ENCODE measurements around the gene SCAI. TPM values are rescaled to one million over a fixed set of nuclear protein-coding genes. Genes with fewer than 3 reads are reported as not detected.

The SCAI gene
- polyA plus RNA-seq (2013): 4.8 and 5.5 TPM in 2 replicates

DNA sequence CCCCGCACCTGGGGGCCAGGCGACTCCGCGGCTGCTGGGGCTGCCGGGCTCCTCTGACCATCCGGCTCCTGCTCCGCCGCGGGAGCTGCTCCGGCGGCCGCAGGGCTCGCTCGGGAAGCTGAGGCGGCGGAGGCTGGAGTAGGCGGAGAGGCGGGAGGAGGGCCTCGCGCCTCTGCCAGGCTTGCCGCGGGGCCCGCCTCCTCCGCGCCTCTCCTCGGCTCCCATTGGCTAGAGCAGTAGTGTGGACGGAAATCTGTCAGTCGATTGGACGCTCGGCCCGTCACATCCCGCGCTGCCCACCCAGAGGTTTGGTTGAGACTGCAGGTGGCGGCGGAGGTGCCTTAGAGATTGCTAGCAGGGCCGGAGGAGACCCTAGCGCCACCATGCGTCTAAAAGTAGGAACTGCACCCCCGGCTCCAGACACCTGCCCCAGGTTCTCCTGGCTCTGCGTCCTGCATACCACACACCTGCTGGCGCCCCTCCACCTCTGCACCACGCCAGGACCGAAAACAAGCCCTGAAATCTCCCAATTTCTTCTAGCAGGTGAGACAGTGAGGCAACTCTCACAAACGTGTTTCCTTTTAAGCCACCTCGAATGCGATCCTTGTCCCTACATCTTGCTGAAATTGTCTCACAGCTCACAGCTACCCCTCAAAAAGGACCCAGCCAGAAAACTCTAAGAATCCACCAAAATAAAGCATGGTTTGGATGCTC is at the start of gene SCAI:
Gene SCAI, minus strand, starts transcription at position 152 of the 714 bp plus-strand sequence. Its CDS starts 91 bp downstream, at position 61.
- no peak within 1 kb of the TSS for H2BK120ac ChIP-seq (ENCODE audit: insufficient read depth, low read length, poor library complexity)
- H3K14ac ChIP-seq (ENCODE audit: low read length): peak within 1 kb of the TSS; percentile 36
- peak within 1 kb of the TSS; percentile 64 for H3K18ac ChIP-seq (ENCODE audit: low read length)
- no peak within 1 kb of the TSS for H2BK12ac ChIP-seq (ENCODE audit: low read length)
- no peaks in the 10 kb centered on the region for H3K27me3 ChIP-seq (ENCODE audit: insufficient read depth, low read length)
- no peak within 1 kb of the TSS for H2BK5ac ChIP-seq (ENCODE audit: low read depth, low read length, poor library complexity)
- peaks cover 2% of the 10 kb centered on the region for H3K79me2 ChIP-seq (ENCODE audit: control insufficient read depth, insufficient read depth, low read length, poor library complexity)
- H4K8ac ChIP-seq (ENCODE audit: low read depth, low read length): peak within 1 kb of the TSS; percentile 62
- H3K23ac ChIP-seq (ENCODE audit: low read length): no peak within 1 kb of the TSS
- peaks cover 3% of the 10 kb centered on the region in 2 experiments for H3K36me3 ChIP-seq (ENCODE audit: control insufficient read depth in 1 of 2, insufficient read depth in 2 of 2, low read length in 2 of 2)
- no peaks in the 10 kb centered on the region for H3K9me3 ChIP-seq (ENCODE audit: insufficient read depth, low read depth, low read length)
- DNase-seq: peak; percentile 100
- H3K9ac ChIP-seq (ENCODE audit: low read length): peak within 1 kb of the TSS; percentile 49
- H4K91ac ChIP-seq (ENCODE audit: low read depth, low read length): no peak within 1 kb of the TSS
- H2AK5ac ChIP-seq (ENCODE audit: low read length): no peak within 1 kb of the TSS
- H3K4me1 ChIP-seq (ENCODE audit: control insufficient read depth in 1 of 2, insufficient read depth in 2 of 2, low read length in 2 of 2): no peaks in the 10 kb centered on the region
- H3K4me3 ChIP-seq (ENCODE audit: low read depth, low read length): peak within 1 kb of the TSS; percentile 83
- H2AFZ ChIP-seq (ENCODE audit: insufficient read depth, low read length, poor library complexity): no peak within 1 kb of the TSS
- no peaks in the 10 kb centered on the region for H3K79me1 ChIP-seq (ENCODE audit: low read length)
- no peak within 1 kb of the TSS for H3K27ac ChIP-seq (ENCODE audit: low read depth, low read length)
- H4K12ac ChIP-seq (ENCODE audit: low read depth, low read length): no peak within 1 kb of the TSS
- peak within 1 kb of the TSS; percentile 60 for H3K4ac ChIP-seq (ENCODE audit: low read depth, low read length)
- no CpG with 5 or more reads among the region's 46 CpGs for WGBS (ENCODE audit: extremely low coverage, insufficient coverage, insufficient read length)
- H3K4me2 ChIP-seq (ENCODE audit: low read length): peak within 1 kb of the TSS; percentile 87

DNA sequence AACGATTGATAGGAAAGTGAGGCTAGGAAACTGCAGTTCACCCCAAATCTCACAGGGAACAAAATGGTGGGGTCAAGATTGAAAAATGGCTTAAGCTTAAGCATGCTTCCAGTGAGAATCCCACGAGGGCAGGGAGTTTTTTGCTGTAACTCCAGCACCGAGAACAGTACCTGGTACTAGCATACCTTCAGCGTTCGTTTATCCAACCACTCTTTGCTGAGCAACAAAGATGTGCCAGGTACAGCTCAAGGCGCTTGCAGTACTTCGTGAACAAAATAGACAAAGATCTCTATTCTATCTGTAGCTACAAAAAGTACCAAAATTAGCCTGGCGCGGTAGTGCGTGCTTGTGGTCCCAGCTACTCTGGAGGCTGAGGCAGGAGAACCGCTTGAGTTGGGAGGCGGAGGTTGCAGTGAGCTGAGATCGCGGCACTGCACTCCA is 47.1 kb upstream of the SCAI start:
- peak overlapping the region; percentile 53 for H3K27ac ChIP-seq (ENCODE audit: low read depth, low read length)
- no peak overlapping the region for H3K14ac ChIP-seq (ENCODE audit: low read length)
- no peak overlapping the region for H3K4me3 ChIP-seq (ENCODE audit: low read depth, low read length)
- H3K4ac ChIP-seq (ENCODE audit: low read depth, low read length): peak overlapping the region; percentile 70
- H2AFZ ChIP-seq (ENCODE audit: insufficient read depth, low read length, poor library complexity): peak overlapping the region; percentile 76
- H3K27me3 ChIP-seq (ENCODE audit: insufficient read depth, low read length): no peaks in the 10 kb centered on the region
- H2BK5ac ChIP-seq (ENCODE audit: low read depth, low read length, poor library complexity): no peak overlapping the region
- no peak overlapping the region for H2AK5ac ChIP-seq (ENCODE audit: low read length)
- H4K8ac ChIP-seq (ENCODE audit: low read depth, low read length): peak overlapping the region; percentile 86
- H3K9me3 ChIP-seq (ENCODE audit: insufficient read depth, low read depth, low read length): no peaks in the 10 kb centered on the region
- H3K4me1 ChIP-seq (ENCODE audit: control insufficient read depth in 1 of 2, insufficient read depth in 2 of 2, low read length in 2 of 2): peaks cover 2 to 5% of the 10 kb centered on the region in 2 experiments
- no peak overlapping the region for H3K23ac ChIP-seq (ENCODE audit: low read length)
- H3K9ac ChIP-seq (ENCODE audit: low read length): no peak overlapping the region
- H3K4me2 ChIP-seq (ENCODE audit: low read length): peak overlapping the region; percentile 71
- H4K91ac ChIP-seq (ENCODE audit: low read depth, low read length): peak overlapping the region; percentile 61
- peak overlapping the region; percentile 94 for H4K12ac ChIP-seq (ENCODE audit: low read depth, low read length)
- H3K79me1 ChIP-seq (ENCODE audit: low read length): peaks cover 8% of the 10 kb centered on the region
- H3K18ac ChIP-seq (ENCODE audit: low read length): no peak overlapping the region
- H3K36me3 ChIP-seq (ENCODE audit: control insufficient read depth in 1 of 2, insufficient read depth in 2 of 2, low read length in 2 of 2): no peaks in the 10 kb centered on the region
- DNase-seq: no peak
- peaks cover 16% of the 10 kb centered on the region for H3K79me2 ChIP-seq (ENCODE audit: control insufficient read depth, insufficient read depth, low read length, poor library complexity)
- WGBS (ENCODE audit: extremely low coverage, insufficient coverage, insufficient read length): no CpG with 5 or more reads among the region's 14 CpGs
- peak overlapping the region; percentile 85 for H2BK12ac ChIP-seq (ENCODE audit: low read length)
- H2BK120ac ChIP-seq (ENCODE audit: insufficient read depth, low read length, poor library complexity): no peak overlapping the region

DNA sequence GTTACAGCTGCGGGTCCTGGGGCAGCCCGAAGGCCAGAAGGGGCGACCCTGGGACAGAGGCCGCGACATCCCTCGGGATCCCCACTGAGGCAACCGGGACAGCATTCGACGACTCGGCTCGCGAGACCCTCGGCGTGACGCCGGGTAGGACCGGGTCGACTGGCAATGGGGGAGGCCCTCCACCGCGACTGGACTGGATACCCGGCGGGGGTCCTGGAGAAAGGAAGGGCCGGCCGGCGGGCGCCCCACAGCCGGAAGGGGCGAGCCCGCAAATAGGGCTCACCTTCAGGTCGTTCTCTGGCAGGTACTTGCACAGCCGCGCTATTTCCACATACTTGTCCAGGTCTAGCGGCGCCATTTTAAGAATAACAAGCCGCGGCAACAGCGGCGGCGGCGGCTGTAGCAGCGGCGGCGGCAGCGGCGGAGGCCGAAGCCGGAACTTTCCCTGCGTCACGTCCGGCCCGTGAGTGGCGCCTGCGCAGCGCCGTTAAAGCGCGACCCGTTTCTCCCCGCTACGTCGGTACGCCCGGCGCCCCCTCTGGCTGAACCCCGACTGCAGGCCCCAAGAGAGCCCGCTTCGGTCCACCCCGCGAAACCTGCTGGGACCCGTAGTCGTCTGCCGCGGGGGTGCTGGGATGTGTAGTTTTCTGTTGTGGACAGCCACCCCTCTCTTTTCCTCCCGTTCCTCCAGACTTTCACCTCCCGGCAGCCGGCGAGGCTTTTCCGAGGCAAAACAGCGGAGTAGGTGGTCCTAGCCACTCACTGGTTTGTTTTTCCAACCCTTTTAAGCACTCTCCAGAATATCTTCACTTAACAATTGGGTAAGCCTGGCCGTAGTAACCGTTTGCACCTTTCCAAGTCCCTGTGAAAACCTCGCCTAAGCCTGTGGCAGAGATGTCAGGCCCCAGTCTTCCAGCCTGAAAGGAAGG is 46.3 kb upstream of the SCAI start, which contains the start of gene PPP6C:
Gene PPP6C, minus strand, starts transcription at position 443 of the 929 bp plus-strand sequence. Its CDS starts 85 bp downstream, at position 358.
- peak within 1 kb of the TSS; percentile 59 for H2BK5ac ChIP-seq (ENCODE audit: low read depth, low read length, poor library complexity)
- H3K9ac ChIP-seq (ENCODE audit: low read length): peak within 1 kb of the TSS; percentile 98
- peaks cover 16% of the 10 kb centered on the region for H3K79me2 ChIP-seq (ENCODE audit: control insufficient read depth, insufficient read depth, low read length, poor library complexity)
- DNase-seq: peak; percentile 80 to 86
- no peaks in the 10 kb centered on the region for H3K36me3 ChIP-seq (ENCODE audit: control insufficient read depth in 1 of 2, insufficient read depth in 2 of 2, low read length in 2 of 2)
- H4K91ac ChIP-seq (ENCODE audit: low read depth, low read length): peak within 1 kb of the TSS; percentile 67
- no CpG with 5 or more reads among the region's 82 CpGs for WGBS (ENCODE audit: extremely low coverage, insufficient coverage, insufficient read length)
- H3K4me3 ChIP-seq (ENCODE audit: low read depth, low read length): peak within 1 kb of the TSS; percentile 99
- peak within 1 kb of the TSS; percentile 4 for H2BK120ac ChIP-seq (ENCODE audit: insufficient read depth, low read length, poor library complexity)
- H3K18ac ChIP-seq (ENCODE audit: low read length): peak within 1 kb of the TSS; percentile 74
- peak within 1 kb of the TSS; percentile 71 for H2AK5ac ChIP-seq (ENCODE audit: low read length)
- no peak within 1 kb of the TSS for H3K23ac ChIP-seq (ENCODE audit: low read length)
- no peaks in the 10 kb centered on the region for H3K27me3 ChIP-seq (ENCODE audit: insufficient read depth, low read length)
- H3K14ac ChIP-seq (ENCODE audit: low read length): peak within 1 kb of the TSS; percentile 92
- H4K12ac ChIP-seq (ENCODE audit: low read depth, low read length): peak within 1 kb of the TSS; percentile 94
- peak within 1 kb of the TSS; percentile 84 for H2AFZ ChIP-seq (ENCODE audit: insufficient read depth, low read length, poor library complexity)
- H3K9me3 ChIP-seq (ENCODE audit: insufficient read depth, low read depth, low read length): no peaks in the 10 kb centered on the region
- H3K4ac ChIP-seq (ENCODE audit: low read depth, low read length): peak within 1 kb of the TSS; percentile 71
- H3K79me1 ChIP-seq (ENCODE audit: low read length): peaks cover 8% of the 10 kb centered on the region
- H3K4me2 ChIP-seq (ENCODE audit: low read length): peak within 1 kb of the TSS; percentile 71
- H3K4me1 ChIP-seq (ENCODE audit: control insufficient read depth in 1 of 2, insufficient read depth in 2 of 2, low read length in 2 of 2): peaks cover 2 to 5% of the 10 kb centered on the region in 2 experiments
- H4K8ac ChIP-seq (ENCODE audit: low read depth, low read length): peak within 1 kb of the TSS; percentile 90
- peak within 1 kb of the TSS; percentile 77 for H3K27ac ChIP-seq (ENCODE audit: low read depth, low read length)
- H2BK12ac ChIP-seq (ENCODE audit: low read length): peak within 1 kb of the TSS; percentile 85

GRCh38 chr9:125189011-125189360 is 45.7 kb upstream of the SCAI start:
- WGBS (ENCODE audit: extremely low coverage, insufficient coverage, insufficient read length): no CpG with 5 or more reads among the region's 26 CpGs
- H4K91ac ChIP-seq (ENCODE audit: low read depth, low read length): no peak overlapping the region

More at GRCh38 chr9:125189011-125189360, 45.7 kb upstream of the SCAI start:
- no peak overlapping the region for H2BK120ac ChIP-seq (ENCODE audit: insufficient read depth, low read length, poor library complexity)
- no peak overlapping the region for H2AK5ac ChIP-seq (ENCODE audit: low read length)
- H3K14ac ChIP-seq (ENCODE audit: low read length): no peak overlapping the region
- peak overlapping the region; percentile 67 for H3K4me2 ChIP-seq (ENCODE audit: low read length)
- no peaks in the 10 kb centered on the region for H3K36me3 ChIP-seq (ENCODE audit: control insufficient read depth in 1 of 2, insufficient read depth in 2 of 2, low read length in 2 of 2)
- H3K27me3 ChIP-seq (ENCODE audit: insufficient read depth, low read length): no peaks in the 10 kb centered on the region
- DNase-seq: peak; percentile 21 to 37
- H3K4me3 ChIP-seq (ENCODE audit: low read depth, low read length): peak overlapping the region; percentile 99
- no peaks in the 10 kb centered on the region for H3K9me3 ChIP-seq (ENCODE audit: insufficient read depth, low read depth, low read length)
- H3K27ac ChIP-seq (ENCODE audit: low read depth, low read length): no peak overlapping the region
- H3K79me1 ChIP-seq (ENCODE audit: low read length): peaks cover 8% of the 10 kb centered on the region
- no peak overlapping the region for H3K23ac ChIP-seq (ENCODE audit: low read length)
- H3K9ac ChIP-seq (ENCODE audit: low read length): peak overlapping the region; percentile 98
- no peak overlapping the region for H2BK5ac ChIP-seq (ENCODE audit: low read depth, low read length, poor library complexity)
- peak overlapping the region; percentile 79 for H4K12ac ChIP-seq (ENCODE audit: low read depth, low read length)
- H3K79me2 ChIP-seq (ENCODE audit: control insufficient read depth, insufficient read depth, low read length, poor library complexity): peaks cover 16% of the 10 kb centered on the region
- H3K4ac ChIP-seq (ENCODE audit: low read depth, low read length): peak overlapping the region; percentile 71
- peaks cover 2 to 5% of the 10 kb centered on the region in 2 experiments for H3K4me1 ChIP-seq (ENCODE audit: control insufficient read depth in 1 of 2, insufficient read depth in 2 of 2, low read length in 2 of 2)
- H4K8ac ChIP-seq (ENCODE audit: low read depth, low read length): peak overlapping the region; percentile 90
- no peak overlapping the region for H2BK12ac ChIP-seq (ENCODE audit: low read length)
- H2AFZ ChIP-seq (ENCODE audit: insufficient read depth, low read length, poor library complexity): peak overlapping the region; percentile 84
- no peak overlapping the region for H3K18ac ChIP-seq (ENCODE audit: low read length)

Data from trophoblast cell (in vitro differentiated cells and primary cell).